ENCODE data around the gene FAM98C. TPM values are rescaled to one million over a fixed set of nuclear protein-coding genes. Genes with fewer than 3 reads are reported as not detected.
A peak's percentile ranks its signal among the peaks of the same experiment; 100 is the strongest.

Gene FAM98C
- total RNA-seq, 1 donor from 2014 or later, result 4.7 TPM

- no peaks in the 10 kb centered on the region for H3K9me3 ChIP-seq (ENCODE audit: control insufficient read depth in 3 of 3, low read length in 3 of 3)
- H3K4me3 ChIP-seq (ENCODE audit: low read length in 3 of 3), result peak within 1 kb of the TSS; percentile 90 to 97 (median 91)
- H3K27me3 ChIP-seq (ENCODE audit: control insufficient read depth in 3 of 3, insufficient read depth in 3 of 3, low read length in 3 of 3), result peaks cover 0 to 4% (median 0%) of the 10 kb centered on the region in 3 donors
- H3K4me1 ChIP-seq (ENCODE audit: control insufficient read depth in 3 of 3, insufficient read depth in 3 of 3, low read length in 3 of 3), result peaks cover 20 to 34% (median 25%) of the 10 kb centered on the region in 3 donors
- H3K9ac ChIP-seq (ENCODE audit: low read depth in 1 of 3, low read length in 3 of 3), result peak within 1 kb of the TSS; percentile 91 to 100 (median 100)
- peaks cover 0 to 4% (median 4%) of the 10 kb centered on the region in 3 donors for H3K36me3 ChIP-seq (ENCODE audit: control insufficient read depth in 3 of 3, insufficient read depth in 3 of 3, low read length in 3 of 3)
- H3K27ac ChIP-seq (ENCODE audit: low read depth, low read length), result peak within 1 kb of the TSS; percentile 100
Observed at GRCh38 chr19:38433268-38433733, 30.4 kb downstream of the FAM98C start, which contains the start of gene RYR1. Gene RYR1, plus strand, starts transcription at chr19:38433691. Its CDS starts 139 bp downstream, at chr19:38433830.

- Histone ChIP-seq H3K4me1 (ENCODE audit: control insufficient read depth in 3 of 3, insufficient read depth in 3 of 3, low read length in 3 of 3) (peaks cover 25 to 46% (median 33%) of the 10 kb centered on the region in 3 donors), H3K36me3 (ENCODE audit: control insufficient read depth in 3 of 3, insufficient read depth in 3 of 3, low read length in 3 of 3) (peaks cover 4% of the 10 kb centered on the region in 3 donors), H3K27me3 (ENCODE audit: control insufficient read depth in 3 of 3, insufficient read depth in 3 of 3, low read length in 3 of 3) (peaks cover 0 to 4% (median 0%) of the 10 kb centered on the region in 3 donors), H3K27ac (ENCODE audit: low read depth, low read length) (peak overlapping the region; percentile 100), H3K9ac (ENCODE audit: low read depth in 1 of 3, low read length in 3 of 3) (peak overlapping the region; percentile 91 to 100 (median 100)), H3K4me3 (ENCODE audit: low read length in 3 of 3) (peak overlapping the region; percentile 90 to 97 (median 91)), H3K9me3 (ENCODE audit: control insufficient read depth in 3 of 3, low read length in 3 of 3) (no peaks in the 10 kb centered on the region)
Observed at GRCh38 chr19:38434549-38435051, 31.7 kb downstream of the FAM98C start.

- Histone ChIP-seq H3K4me3 (ENCODE audit: low read length in 3 of 3) (peak overlapping the region; percentile 10 to 61 (median 52)), H3K4me1 (ENCODE audit: control insufficient read depth in 3 of 3, insufficient read depth in 3 of 3, low read length in 3 of 3) (peaks cover 30 to 55% (median 40%) of the 10 kb centered on the region in 3 donors), H3K9ac (ENCODE audit: low read depth in 1 of 3, low read length in 3 of 3) (peak overlapping the region in 2 of 3 donors; percentile 25 to 74), H3K9me3 (ENCODE audit: control insufficient read depth in 3 of 3, low read length in 3 of 3) (no peaks in the 10 kb centered on the region), H3K27ac (ENCODE audit: low read depth, low read length) (peak overlapping the region; percentile 100), H3K27me3 (ENCODE audit: control insufficient read depth in 3 of 3, insufficient read depth in 3 of 3, low read length in 3 of 3) (peaks cover 0 to 4% (median 0%) of the 10 kb centered on the region in 3 donors), H3K36me3 (ENCODE audit: control insufficient read depth in 3 of 3, insufficient read depth in 3 of 3, low read length in 3 of 3) (peaks cover 4 to 7% (median 6%) of the 10 kb centered on the region in 3 donors)
Observed at GRCh38 chr19:38437295-38437694, 34.4 kb downstream of the FAM98C start.

- Histone ChIP-seq H3K4me3 (ENCODE audit: low read length in 3 of 3) (peak overlapping the region in 1 of 3 donors; percentile 52), H3K9me3 (ENCODE audit: control insufficient read depth in 3 of 3, low read length in 3 of 3) (no peaks in the 10 kb centered on the region), H3K27ac (ENCODE audit: low read depth, low read length) (peak overlapping the region; percentile 100), H3K4me1 (ENCODE audit: control insufficient read depth in 3 of 3, insufficient read depth in 3 of 3, low read length in 3 of 3) (peaks cover 27 to 52% (median 39%) of the 10 kb centered on the region in 3 donors), H3K36me3 (ENCODE audit: control insufficient read depth in 3 of 3, insufficient read depth in 3 of 3, low read length in 3 of 3) (peaks cover 7 to 14% (median 10%) of the 10 kb centered on the region in 3 donors), H3K27me3 (ENCODE audit: control insufficient read depth in 3 of 3, insufficient read depth in 3 of 3, low read length in 3 of 3) (peaks cover 0 to 4% (median 0%) of the 10 kb centered on the region in 3 donors), H3K9ac (ENCODE audit: low read depth in 1 of 3, low read length in 3 of 3) (peak overlapping the region in 1 of 3 donors; percentile 33)
Observed at GRCh38 chr19:38437917-38438316, 35.0 kb downstream of the FAM98C start.

GRCh38 chr19:38440592-38440991 is 37.7 kb downstream of the FAM98C start:
- peak overlapping the region; percentile 100 for H3K27ac ChIP-seq (ENCODE audit: low read depth, low read length)

GRCh38 chr19:38441657-38442348 is 38.9 kb downstream of the FAM98C start:
- no peaks in the 10 kb centered on the region for H3K9me3 ChIP-seq (ENCODE audit: control insufficient read depth in 3 of 3, low read length in 3 of 3)
- H3K27me3 ChIP-seq (ENCODE audit: control insufficient read depth in 3 of 3, insufficient read depth in 3 of 3, low read length in 3 of 3), result no peaks in the 10 kb centered on the region
- peak overlapping the region; percentile 40 for H3K27ac ChIP-seq (ENCODE audit: low read depth, low read length)
- H3K36me3 ChIP-seq (ENCODE audit: control insufficient read depth in 3 of 3, insufficient read depth in 3 of 3, low read length in 3 of 3), result peaks cover 41 to 48% (median 42%) of the 10 kb centered on the region in 3 donors
- H3K4me1 ChIP-seq (ENCODE audit: control insufficient read depth in 3 of 3, insufficient read depth in 3 of 3, low read length in 3 of 3), result peaks cover 21 to 38% (median 31%) of the 10 kb centered on the region in 3 donors
- H3K9ac ChIP-seq (ENCODE audit: low read depth in 1 of 3, low read length in 3 of 3), result peak overlapping the region in 1 of 3 donors; percentile 20
- no peak overlapping the region for H3K4me3 ChIP-seq (ENCODE audit: low read length in 3 of 3)

More at GRCh38 chr19:38440592-38440991, 37.7 kb downstream of the FAM98C start:
- Histone ChIP-seq H3K9ac (ENCODE audit: low read depth in 1 of 3, low read length in 3 of 3) (peak overlapping the region in 1 of 3 donors; percentile 71), H3K27me3 (ENCODE audit: control insufficient read depth in 3 of 3, insufficient read depth in 3 of 3, low read length in 3 of 3) (no peaks in the 10 kb centered on the region), H3K36me3 (ENCODE audit: control insufficient read depth in 3 of 3, insufficient read depth in 3 of 3, low read length in 3 of 3) (peaks cover 30 to 37% (median 31%) of the 10 kb centered on the region in 3 donors), H3K4me1 (ENCODE audit: control insufficient read depth in 3 of 3, insufficient read depth in 3 of 3, low read length in 3 of 3) (peaks cover 24 to 43% (median 34%) of the 10 kb centered on the region in 3 donors), H3K4me3 (ENCODE audit: low read length in 3 of 3) (no peak overlapping the region), H3K9me3 (ENCODE audit: control insufficient read depth in 3 of 3, low read length in 3 of 3) (no peaks in the 10 kb centered on the region)

GRCh38 chr19:38442736-38443135 is 39.8 kb downstream of the FAM98C start:
- H3K27ac ChIP-seq (ENCODE audit: low read depth, low read length), result peak overlapping the region; percentile 40
- no peak overlapping the region for H3K4me3 ChIP-seq (ENCODE audit: low read length in 3 of 3)
- peaks cover 45 to 53% (median 46%) of the 10 kb centered on the region in 3 donors for H3K36me3 ChIP-seq (ENCODE audit: control insufficient read depth in 3 of 3, insufficient read depth in 3 of 3, low read length in 3 of 3)
- H3K4me1 ChIP-seq (ENCODE audit: control insufficient read depth in 3 of 3, insufficient read depth in 3 of 3, low read length in 3 of 3), result peaks cover 16 to 31% (median 25%) of the 10 kb centered on the region in 3 donors
- no peak overlapping the region for H3K9ac ChIP-seq (ENCODE audit: low read depth in 1 of 3, low read length in 3 of 3)
- no peaks in the 10 kb centered on the region for H3K27me3 ChIP-seq (ENCODE audit: control insufficient read depth in 3 of 3, insufficient read depth in 3 of 3, low read length in 3 of 3)
- H3K9me3 ChIP-seq (ENCODE audit: control insufficient read depth in 3 of 3, low read length in 3 of 3), result no peaks in the 10 kb centered on the region

GRCh38 chr19:38443458-38443999 is 40.6 kb downstream of the FAM98C start:
- H3K27ac ChIP-seq (ENCODE audit: low read depth, low read length), result no peak overlapping the region
- no peak overlapping the region for H3K9ac ChIP-seq (ENCODE audit: low read depth in 1 of 3, low read length in 3 of 3)
- H3K27me3 ChIP-seq (ENCODE audit: control insufficient read depth in 3 of 3, insufficient read depth in 3 of 3, low read length in 3 of 3), result no peaks in the 10 kb centered on the region
- H3K4me3 ChIP-seq (ENCODE audit: low read length in 3 of 3), result no peak overlapping the region
- peaks cover 9 to 28% (median 20%) of the 10 kb centered on the region in 3 donors for H3K4me1 ChIP-seq (ENCODE audit: control insufficient read depth in 3 of 3, insufficient read depth in 3 of 3, low read length in 3 of 3)
- peaks cover 49 to 57% (median 51%) of the 10 kb centered on the region in 3 donors for H3K36me3 ChIP-seq (ENCODE audit: control insufficient read depth in 3 of 3, insufficient read depth in 3 of 3, low read length in 3 of 3)
- H3K9me3 ChIP-seq (ENCODE audit: control insufficient read depth in 3 of 3, low read length in 3 of 3), result no peaks in the 10 kb centered on the region

GRCh38 chr19:38444026-38444425 is 41.1 kb downstream of the FAM98C start:
- Histone ChIP-seq H3K36me3 (ENCODE audit: control insufficient read depth in 3 of 3, insufficient read depth in 3 of 3, low read length in 3 of 3) (peaks cover 52 to 61% (median 53%) of the 10 kb centered on the region in 3 donors), H3K27me3 (ENCODE audit: control insufficient read depth in 3 of 3, insufficient read depth in 3 of 3, low read length in 3 of 3) (no peaks in the 10 kb centered on the region), H3K9me3 (ENCODE audit: control insufficient read depth in 3 of 3, low read length in 3 of 3) (no peaks in the 10 kb centered on the region), H3K4me3 (ENCODE audit: low read length in 3 of 3) (no peak overlapping the region), H3K27ac (ENCODE audit: low read depth, low read length) (no peak overlapping the region), H3K4me1 (ENCODE audit: control insufficient read depth in 3 of 3, insufficient read depth in 3 of 3, low read length in 3 of 3) (peaks cover 7 to 28% (median 19%) of the 10 kb centered on the region in 3 donors), H3K9ac (ENCODE audit: low read depth in 1 of 3, low read length in 3 of 3) (no peak overlapping the region)

All from skeletal muscle tissue (tissue), 4 donors.